HCT116 (cell line): ENCODE measurements around the gene KDM3B.

Experiments
- CEBPB ChIP-seq: IDR thresholded peaks from 2 replicates; pipeline ENCODE4 v1.6.1; 2012; ENCODE audit warnings: low read depth
- EGR1 ChIP-seq: IDR thresholded peaks from 2 replicates; pipeline ENCODE4 v1.6.1; 2012; ENCODE audit warnings: low read depth
- EZH2 ChIP-seq: fragments of 200-600 bp; sonication (generic); IDR thresholded peaks from 2 replicates; pipeline ENCODE4 v1.6.1; 2017; ENCODE audit warnings: antibody characterized with exemption, mixed run types
- EZH2phosphoT487 ChIP-seq: fragments of 200-600 bp; IDR thresholded peaks from 2 replicates; pipeline ENCODE4 v1.6.1; 2018; ENCODE audit warnings: antibody characterized with exemption, borderline replicate concordance
- JUND ChIP-seq: IDR thresholded peaks from 2 replicates; pipeline ENCODE4 v1.6.1; 2012
- POLR2A ChIP-seq: IDR thresholded peaks from 2 replicates; pipeline ENCODE4 v1.7.0; 2011; ENCODE audit warnings: borderline replicate concordance; ENCODE audit not compliant: insufficient read depth, insufficient read length; ENCODE audit errors: extremely low read depth
- POLR2AphosphoS5 ChIP-seq: IDR thresholded peaks from 2 replicates; pipeline ENCODE4 v1.6.1; 2011; ENCODE audit warnings: mild to moderate bottlenecking, low read depth, low read length, moderate library complexity
- REST ChIP-seq: IDR thresholded peaks from 2 replicates; pipeline ENCODE4 v1.6.1; 2012; ENCODE audit warnings: low read depth
- YY1 ChIP-seq: IDR thresholded peaks from 2 replicates; pipeline ENCODE4 v1.6.1; 2011; ENCODE audit warnings: low read length, low read depth, moderate library complexity, mild to moderate bottlenecking; ENCODE audit not compliant: insufficient replicate concordance; ENCODE audit errors: extremely low read depth
- TF ChIP-seq, protein P1 (sequence below), 3 experiments: fragments of 200-600 bp in 1 of 3; sonication (generic) in 1 of 3; IDR thresholded peaks in 2 of 3; conservative IDR thresholded peaks in 1 of 3; 2 replicates each; pipeline ENCODE4 v1.5.1; 2012 to 2017; ENCODE audit warnings: low read depth in 2 of 3, low read length in 2 of 3, antibody characterized with exemption in 1 of 3, borderline replicate concordance in 1 of 3, control low read depth in 1 of 3, mild to moderate bottlenecking in 1 of 3, mixed read lengths in 1 of 3, mixed run types in 1 of 3, moderate library complexity in 1 of 3; ENCODE audit not compliant: insufficient read depth in 1 of 3
- TF ChIP-seq, protein P2 (sequence below): IDR thresholded peaks from 2 replicates; pipeline ENCODE4 v1.6.1; 2012

DNA sequence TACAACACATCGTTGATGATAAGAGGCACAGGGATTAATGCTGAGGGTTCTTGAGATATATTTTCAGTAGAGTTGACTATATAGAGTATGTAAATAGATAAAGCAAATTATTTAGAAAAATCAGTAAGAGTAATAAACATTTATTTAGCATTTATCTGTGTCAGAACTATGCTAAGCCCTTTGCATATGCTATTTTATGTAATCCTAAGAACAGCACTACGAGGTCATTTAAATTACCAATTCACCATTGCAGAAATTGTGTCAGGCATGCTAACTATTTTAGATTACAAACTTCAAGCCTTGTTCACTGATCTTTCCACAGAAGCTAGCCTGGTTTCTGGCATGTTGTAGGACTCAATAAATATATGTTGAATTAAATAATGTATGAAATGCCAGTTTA lies 66.0 kb downstream of the KDM3B start:
- TF ChIP-seq, protein P1, sequence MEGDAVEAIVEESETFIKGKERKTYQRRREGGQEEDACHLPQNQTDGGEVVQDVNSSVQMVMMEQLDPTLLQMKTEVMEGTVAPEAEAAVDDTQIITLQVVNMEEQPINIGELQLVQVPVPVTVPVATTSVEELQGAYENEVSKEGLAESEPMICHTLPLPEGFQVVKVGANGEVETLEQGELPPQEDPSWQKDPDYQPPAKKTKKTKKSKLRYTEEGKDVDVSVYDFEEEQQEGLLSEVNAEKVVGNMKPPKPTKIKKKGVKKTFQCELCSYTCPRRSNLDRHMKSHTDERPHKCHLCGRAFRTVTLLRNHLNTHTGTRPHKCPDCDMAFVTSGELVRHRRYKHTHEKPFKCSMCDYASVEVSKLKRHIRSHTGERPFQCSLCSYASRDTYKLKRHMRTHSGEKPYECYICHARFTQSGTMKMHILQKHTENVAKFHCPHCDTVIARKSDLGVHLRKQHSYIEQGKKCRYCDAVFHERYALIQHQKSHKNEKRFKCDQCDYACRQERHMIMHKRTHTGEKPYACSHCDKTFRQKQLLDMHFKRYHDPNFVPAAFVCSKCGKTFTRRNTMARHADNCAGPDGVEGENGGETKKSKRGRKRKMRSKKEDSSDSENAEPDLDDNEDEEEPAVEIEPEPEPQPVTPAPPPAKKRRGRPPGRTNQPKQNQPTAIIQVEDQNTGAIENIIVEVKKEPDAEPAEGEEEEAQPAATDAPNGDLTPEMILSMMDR (IDR thresholded peaks at IDR 0.05 in 2 of 3, conservative IDR thresholded peaks at IDR 0.05 in 1 of 3; ENCODE audit: borderline replicate concordance in 1 of 3, insufficient read depth in 1 of 3, low read depth in 2 of 3, low read length in 2 of 3): no peak
- no peak for TF ChIP-seq POLR2AphosphoS5
- no peak for TF ChIP-seq EZH2
- TF ChIP-seq EZH2phosphoT487: no peak
- TF ChIP-seq EGR1: no peak
- no peak for TF ChIP-seq CEBPB
- no peak for TF ChIP-seq YY1
- TF ChIP-seq REST: no peak
- TF ChIP-seq POLR2A: no peak
- TF ChIP-seq, protein P2, sequence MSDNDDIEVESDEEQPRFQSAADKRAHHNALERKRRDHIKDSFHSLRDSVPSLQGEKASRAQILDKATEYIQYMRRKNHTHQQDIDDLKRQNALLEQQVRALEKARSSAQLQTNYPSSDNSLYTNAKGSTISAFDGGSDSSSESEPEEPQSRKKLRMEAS: no peak
- no peak for TF ChIP-seq JUND
